PFSK-1 (cell line): ENCODE data around the gene OCEL1.

Source experiments
- TAF1 ChIP-seq: IDR thresholded peaks from 2 replicates; pipeline ENCODE4 v1.6.1; 2012; ENCODE audit warnings: low read length, control low read depth, borderline replicate concordance; ENCODE audit not compliant: insufficient read depth
- TF ChIP-seq, protein P1 (sequence below), 2 experiments: IDR thresholded peaks; 2 replicates each; pipeline versions ENCODE4 v1.6.1 to v1.8.0; 2011 to 2012; ENCODE audit warnings: low read depth in 2 of 2, low read length in 2 of 2, control low read depth in 1 of 2, inconsistent platforms in 1 of 2, mild to moderate bottlenecking in 1 of 2, moderate library complexity in 1 of 2; ENCODE audit not compliant: insufficient read depth in 1 of 2

GRCh38 chr19:17259934-17260333, 33.9 kb downstream of the OCEL1 start:
- TF ChIP-seq, protein P1, sequence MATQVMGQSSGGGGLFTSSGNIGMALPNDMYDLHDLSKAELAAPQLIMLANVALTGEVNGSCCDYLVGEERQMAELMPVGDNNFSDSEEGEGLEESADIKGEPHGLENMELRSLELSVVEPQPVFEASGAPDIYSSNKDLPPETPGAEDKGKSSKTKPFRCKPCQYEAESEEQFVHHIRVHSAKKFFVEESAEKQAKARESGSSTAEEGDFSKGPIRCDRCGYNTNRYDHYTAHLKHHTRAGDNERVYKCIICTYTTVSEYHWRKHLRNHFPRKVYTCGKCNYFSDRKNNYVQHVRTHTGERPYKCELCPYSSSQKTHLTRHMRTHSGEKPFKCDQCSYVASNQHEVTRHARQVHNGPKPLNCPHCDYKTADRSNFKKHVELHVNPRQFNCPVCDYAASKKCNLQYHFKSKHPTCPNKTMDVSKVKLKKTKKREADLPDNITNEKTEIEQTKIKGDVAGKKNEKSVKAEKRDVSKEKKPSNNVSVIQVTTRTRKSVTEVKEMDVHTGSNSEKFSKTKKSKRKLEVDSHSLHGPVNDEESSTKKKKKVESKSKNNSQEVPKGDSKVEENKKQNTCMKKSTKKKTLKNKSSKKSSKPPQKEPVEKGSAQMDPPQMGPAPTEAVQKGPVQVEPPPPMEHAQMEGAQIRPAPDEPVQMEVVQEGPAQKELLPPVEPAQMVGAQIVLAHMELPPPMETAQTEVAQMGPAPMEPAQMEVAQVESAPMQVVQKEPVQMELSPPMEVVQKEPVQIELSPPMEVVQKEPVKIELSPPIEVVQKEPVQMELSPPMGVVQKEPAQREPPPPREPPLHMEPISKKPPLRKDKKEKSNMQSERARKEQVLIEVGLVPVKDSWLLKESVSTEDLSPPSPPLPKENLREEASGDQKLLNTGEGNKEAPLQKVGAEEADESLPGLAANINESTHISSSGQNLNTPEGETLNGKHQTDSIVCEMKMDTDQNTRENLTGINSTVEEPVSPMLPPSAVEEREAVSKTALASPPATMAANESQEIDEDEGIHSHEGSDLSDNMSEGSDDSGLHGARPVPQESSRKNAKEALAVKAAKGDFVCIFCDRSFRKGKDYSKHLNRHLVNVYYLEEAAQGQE (IDR thresholded peaks at IDR 0.05; ENCODE audit: insufficient read depth in 1 of 2, low read depth in 2 of 2, low read length in 2 of 2), result no peak
- TF ChIP-seq TAF1, result no peak
